Calu3 (cell line): ENCODE results near the gene MEX3D. TPM values are rescaled to one million over a fixed set of nuclear protein-coding genes. Genes with fewer than 3 reads are reported as not detected.
"Not testable (repeated sequence)": the region's sequence is repeated elsewhere in the genome, so short reads cannot be mapped to it uniquely, and the experiment has no call there.

ENCODE experiments used
- BruUV-seq: library from RNA; stranded (reverse); fragments of 400-500 nt; replicated peaks from 2 replicates; lab custom pipeline; 2021; lab: Mats Ljungman, UMichigan
- CTCF ChIA-PET: fragments of 300-600 bp; sonication (Branson Sonifier 250); formaldehyde crosslinking; loops from one replicate; lab custom pipeline; 2022; ENCODE audit warnings: antibody characterized with exemption; lab: Charles Lee
- DNase-seq: peaks from one replicate; pipeline ENCODE4 v3.0.0; 2022
- H3K27ac Mint-ChIP-seq: one replicate; pipeline ENCODE4 v1.8.0; 2022; ENCODE audit warnings: mixed read lengths; ENCODE audit not compliant: unreplicated experiment
- H3K27me3 Mint-ChIP-seq: one replicate; pipeline ENCODE4 v1.8.0; 2022; ENCODE audit warnings: mixed read lengths; ENCODE audit not compliant: unreplicated experiment
- H3K36me3 Mint-ChIP-seq: one replicate; pipeline ENCODE4 v1.8.0; 2022; ENCODE audit warnings: mild to moderate bottlenecking, moderate library complexity, mixed read lengths; ENCODE audit not compliant: insufficient read depth, unreplicated experiment
- H3K4me1 Mint-ChIP-seq: one replicate; pipeline ENCODE4 v1.8.0; 2022; ENCODE audit warnings: mild to moderate bottlenecking, low read depth, mixed read lengths; ENCODE audit not compliant: unreplicated experiment
- H3K4me3 Mint-ChIP-seq: one replicate; pipeline ENCODE4 v1.8.0; 2022; ENCODE audit warnings: mild to moderate bottlenecking, low read depth, moderate library complexity, mixed read lengths; ENCODE audit not compliant: unreplicated experiment
- H3K9me3 Mint-ChIP-seq: one replicate; pipeline ENCODE4 v1.8.0; 2022; ENCODE audit warnings: low read depth, mixed read lengths; ENCODE audit not compliant: unreplicated experiment
- intact Hi-C: fragments of 100-400 bp; cut with micrococcal nuclease; formaldehyde crosslinking; loops from one replicate; pipeline ENCODE4 v1.10.0; 2022; ENCODE audit not compliant: unreplicated experiment
- total RNA-seq: library from RNA; stranded (reverse); gene quantifications from 2 replicates; pipeline ENCODE4 v1.2.3, GENCODE V29; 2022
- TF ChIP-seq, protein P1 (sequence below): fragments of 200-600 bp; IDR thresholded peaks from one replicate; pipeline ENCODE4 v1.8.0; 2022; ENCODE audit warnings: antibody characterized with exemption; ENCODE audit not compliant: unreplicated experiment

The MEX3D gene
- total RNA-seq, 1 experiment from 2014 or later: 41.4 TPM

DNA sequence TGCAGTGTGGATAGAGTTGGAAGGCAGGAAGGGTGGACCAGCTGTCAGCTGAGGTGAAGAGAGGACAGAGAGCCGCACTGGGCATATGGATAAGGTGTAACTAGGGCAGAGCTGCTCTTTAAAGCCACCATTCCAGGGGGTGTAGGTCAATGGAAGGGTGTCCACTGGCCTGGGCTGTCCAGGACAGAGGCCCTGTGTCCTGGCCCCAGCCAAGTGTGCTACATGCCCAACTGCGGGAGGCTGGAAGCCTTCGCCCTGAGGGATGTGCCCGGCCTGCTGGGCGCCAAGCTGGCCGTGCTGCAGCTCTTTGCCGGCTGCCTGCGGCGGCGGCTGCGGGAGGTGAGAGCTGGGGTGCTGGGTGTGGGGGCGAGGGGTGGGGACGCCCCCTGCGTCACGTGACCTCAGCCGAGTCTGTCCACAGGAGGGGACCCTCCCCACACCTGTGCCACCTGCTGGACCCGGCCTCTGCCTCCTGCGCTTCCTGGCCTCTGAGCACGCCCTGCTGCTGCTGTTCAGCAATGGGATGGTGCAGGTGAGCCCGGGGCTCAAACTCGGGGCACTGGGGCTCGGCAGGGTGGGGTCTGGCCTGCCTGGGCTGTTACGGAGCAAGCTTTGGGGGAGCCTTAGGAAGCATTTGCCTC lies 34.5 kb downstream of the MEX3D start:
- Mint-ChIP-seq H3K27ac (no peak overlapping the region), H3K27me3 (peaks cover 26% of the 10 kb centered on the region), H3K4me3 (no peak overlapping the region), H3K36me3 (no peaks in the 10 kb centered on the region), H3K4me1 (no peaks in the 10 kb centered on the region), H3K9me3 (no peaks in the 10 kb centered on the region)
- no peak for DNase-seq
- CTCF ChIA-PET: interaction anchor here (0.6 to 0.7 kb wide), 5 partner anchors 9 to 144 kb away, joined by 3 to 7 read pairs (median 3); partner anchors contain the start of gene REEP6
- no TSS peak for BruUV-seq
- TF ChIP-seq, protein P1, sequence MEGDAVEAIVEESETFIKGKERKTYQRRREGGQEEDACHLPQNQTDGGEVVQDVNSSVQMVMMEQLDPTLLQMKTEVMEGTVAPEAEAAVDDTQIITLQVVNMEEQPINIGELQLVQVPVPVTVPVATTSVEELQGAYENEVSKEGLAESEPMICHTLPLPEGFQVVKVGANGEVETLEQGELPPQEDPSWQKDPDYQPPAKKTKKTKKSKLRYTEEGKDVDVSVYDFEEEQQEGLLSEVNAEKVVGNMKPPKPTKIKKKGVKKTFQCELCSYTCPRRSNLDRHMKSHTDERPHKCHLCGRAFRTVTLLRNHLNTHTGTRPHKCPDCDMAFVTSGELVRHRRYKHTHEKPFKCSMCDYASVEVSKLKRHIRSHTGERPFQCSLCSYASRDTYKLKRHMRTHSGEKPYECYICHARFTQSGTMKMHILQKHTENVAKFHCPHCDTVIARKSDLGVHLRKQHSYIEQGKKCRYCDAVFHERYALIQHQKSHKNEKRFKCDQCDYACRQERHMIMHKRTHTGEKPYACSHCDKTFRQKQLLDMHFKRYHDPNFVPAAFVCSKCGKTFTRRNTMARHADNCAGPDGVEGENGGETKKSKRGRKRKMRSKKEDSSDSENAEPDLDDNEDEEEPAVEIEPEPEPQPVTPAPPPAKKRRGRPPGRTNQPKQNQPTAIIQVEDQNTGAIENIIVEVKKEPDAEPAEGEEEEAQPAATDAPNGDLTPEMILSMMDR: no peak
- intact Hi-C loops: no loop called here

DNA sequence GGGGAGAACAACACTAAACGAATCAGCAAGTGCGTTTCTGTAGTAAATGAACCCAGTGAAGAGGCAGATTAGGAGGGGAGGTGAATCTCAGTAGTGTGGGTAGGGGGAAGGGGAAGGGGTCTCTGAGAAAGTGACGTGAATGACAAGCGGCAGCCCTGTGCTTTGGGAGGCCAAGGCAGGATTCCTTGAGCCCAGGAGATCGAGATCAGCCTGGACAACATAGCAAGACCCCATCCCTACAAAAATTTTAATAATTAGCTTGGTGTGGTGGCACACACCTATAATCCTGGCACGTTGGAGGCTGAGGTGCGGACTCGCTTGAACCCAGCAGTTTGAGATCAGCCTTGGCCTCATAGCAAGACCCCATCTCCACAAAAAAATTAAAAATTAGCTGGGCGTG lies 36.1 kb downstream of the MEX3D start:
- no TSS peak for BruUV-seq
- CTCF ChIA-PET: no interaction called here
- intact Hi-C loops: no loop called here
- Mint-ChIP-seq H3K9me3 (no peaks in the 10 kb centered on the region), H3K4me1 (no peaks in the 10 kb centered on the region), H3K36me3 (no peaks in the 10 kb centered on the region), H3K4me3 (no peak overlapping the region), H3K27ac (no peak overlapping the region), H3K27me3 (peaks cover 37% of the 10 kb centered on the region)
- no peak for DNase-seq
- TF ChIP-seq, protein P1: no peak

DNA sequence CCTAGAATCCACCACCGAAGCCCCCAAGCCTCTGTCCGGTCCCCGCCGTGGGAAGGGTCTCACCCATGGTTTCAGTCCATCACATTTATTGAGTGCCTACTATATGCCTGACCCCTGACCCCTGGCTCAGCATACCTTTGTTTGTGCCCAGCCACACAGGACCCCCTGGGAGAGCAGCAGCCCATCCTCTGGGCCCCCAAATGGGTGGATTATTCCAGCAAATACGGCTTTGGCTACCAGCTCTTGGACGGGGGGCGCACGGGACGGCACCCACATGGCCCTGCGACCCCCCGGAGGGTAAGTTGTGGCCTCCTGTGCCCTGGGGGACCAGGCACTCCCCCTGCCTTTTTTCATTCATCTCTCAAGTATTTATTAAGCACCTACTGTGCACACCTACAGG lies 36.5 kb downstream of the MEX3D start:
- CTCF ChIA-PET: no interaction called here
- BruUV-seq: no TSS peak
- H3K9me3 Mint-ChIP-seq: no peaks in the 10 kb centered on the region

DNA sequence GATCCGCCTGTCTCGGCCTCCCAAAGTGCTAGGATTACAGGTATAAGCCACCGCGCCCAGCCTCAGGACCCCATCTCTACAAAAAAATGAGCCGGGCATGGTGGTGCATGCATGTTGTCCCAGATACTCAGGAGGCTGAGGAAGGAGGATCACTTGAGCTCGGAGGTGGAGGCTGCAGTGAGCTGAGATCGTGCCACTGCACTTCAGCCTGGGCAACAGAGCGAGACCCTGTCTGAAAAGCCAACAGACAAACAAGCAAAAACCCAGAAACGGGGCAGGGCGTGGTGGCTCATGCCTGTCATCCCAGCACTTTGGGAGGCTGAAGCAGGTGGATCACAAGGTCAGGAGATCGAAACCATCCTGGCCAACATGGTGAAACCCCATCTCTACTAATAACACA lies 37.3 kb downstream of the MEX3D start:
- H3K27ac Mint-ChIP-seq, H3K36me3 Mint-ChIP-seq, H3K9me3 Mint-ChIP-seq, CTCF ChIA-PET, BruUV-seq, intact Hi-C loops, DNase-seq, H3K4me1 Mint-ChIP-seq, H3K4me3 Mint-ChIP-seq: not testable (repeated sequence)
- H3K27me3 Mint-ChIP-seq: peaks cover 49% of the 10 kb centered on the region

More for the DNA sequence above, 36.5 kb downstream of the MEX3D start:
- Mint-ChIP-seq H3K4me3 (no peak overlapping the region), H3K27ac (no peak overlapping the region), H3K27me3 (peaks cover 42% of the 10 kb centered on the region), H3K4me1 (peaks cover 2% of the 10 kb centered on the region), H3K36me3 (no peaks in the 10 kb centered on the region)
- TF ChIP-seq, protein P1: no peak
- intact Hi-C loops: no loop called here
- DNase-seq: no peak

DNA sequence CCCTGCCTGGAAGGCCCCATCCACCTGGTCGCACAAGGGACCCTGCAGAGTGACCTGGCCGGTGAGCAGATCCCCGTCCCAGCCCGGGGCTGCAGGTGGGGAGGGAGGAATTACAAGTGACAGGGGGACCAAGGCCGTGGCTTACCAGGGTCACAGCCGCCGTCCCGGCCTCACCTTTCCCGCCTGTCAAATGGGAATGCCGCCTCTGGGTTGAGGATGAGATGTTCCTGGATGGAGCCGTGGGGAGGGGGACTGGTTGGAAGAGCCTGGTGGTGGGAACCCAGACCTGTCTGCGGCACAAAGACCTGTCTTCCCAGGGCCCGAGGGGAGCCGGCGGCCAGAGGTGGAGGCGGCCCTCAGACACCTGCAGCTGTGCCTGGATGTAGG lies 38.7 kb downstream of the MEX3D start:
- CTCF ChIA-PET: no interaction called here
- H3K9me3 Mint-ChIP-seq: no peaks in the 10 kb centered on the region
- H3K4me3 Mint-ChIP-seq: no peak overlapping the region
- no peak overlapping the region for H3K27ac Mint-ChIP-seq
- H3K4me1 Mint-ChIP-seq: peaks cover 7% of the 10 kb centered on the region
- intact Hi-C loops: no loop called here
- no peaks in the 10 kb centered on the region for H3K36me3 Mint-ChIP-seq
- H3K27me3 Mint-ChIP-seq: peaks cover 63% of the 10 kb centered on the region
- DNase-seq: no peak
- BruUV-seq: no TSS peak
- TF ChIP-seq, protein P1: no peak
